Mesothelial cell of epicardium (in vitro differentiated cells): ENCODE data around the gene CES3. TPM values are rescaled to one million over a fixed set of nuclear protein-coding genes. Genes with fewer than 3 reads are reported as not detected.
"Not testable (repeated sequence)": the region's sequence is repeated elsewhere in the genome, so short reads cannot be mapped to it uniquely, and the experiment has no call there.

Experiments used
- DNase-seq, 2 experiments: peaks; one replicate each; pipeline ENCODE4 v3.0.0; 2021; ENCODE audit warnings: low spot score in 2 of 2; ENCODE audit not compliant: unreplicated experiment in 2 of 2
- H3K27ac Mint-ChIP-seq: 2 replicates; pipeline ENCODE4 v1.8.0; 2021; ENCODE audit warnings: mixed read lengths
- H3K27me3 Mint-ChIP-seq: 2 replicates; pipeline ENCODE4 v1.8.0; 2021; ENCODE audit warnings: low read depth, mixed read lengths
- H3K36me3 Mint-ChIP-seq: 2 replicates; pipeline ENCODE4 v1.8.0; 2021; ENCODE audit warnings: mixed read lengths
- H3K4me1 Mint-ChIP-seq: 2 replicates; pipeline ENCODE4 v1.8.0; 2021; ENCODE audit warnings: mixed read lengths
- H3K4me3 Mint-ChIP-seq: 2 replicates; pipeline ENCODE4 v1.8.0; 2021; ENCODE audit warnings: mild to moderate bottlenecking, moderate library complexity, mixed read lengths
- H3K9me3 Mint-ChIP-seq: 2 replicates; pipeline ENCODE4 v1.8.0; 2021; ENCODE audit warnings: mixed read lengths
- total RNA-seq: library from RNA; stranded (reverse); gene quantifications from 3 replicates; pipeline ENCODE4 v1.2.1, GENCODE V29; 2021
- TF ChIP-seq, protein P1 (sequence below): fragments of 200-600 bp; sonication (generic); IDR thresholded peaks from one replicate; pipeline ENCODE4 v1.5.0; 2021; ENCODE audit warnings: antibody characterized with exemption; ENCODE audit not compliant: unreplicated experiment

CES3 gene
- total RNA-seq, 1 donor from 2014 or later, result 5.1 TPM

DNA sequence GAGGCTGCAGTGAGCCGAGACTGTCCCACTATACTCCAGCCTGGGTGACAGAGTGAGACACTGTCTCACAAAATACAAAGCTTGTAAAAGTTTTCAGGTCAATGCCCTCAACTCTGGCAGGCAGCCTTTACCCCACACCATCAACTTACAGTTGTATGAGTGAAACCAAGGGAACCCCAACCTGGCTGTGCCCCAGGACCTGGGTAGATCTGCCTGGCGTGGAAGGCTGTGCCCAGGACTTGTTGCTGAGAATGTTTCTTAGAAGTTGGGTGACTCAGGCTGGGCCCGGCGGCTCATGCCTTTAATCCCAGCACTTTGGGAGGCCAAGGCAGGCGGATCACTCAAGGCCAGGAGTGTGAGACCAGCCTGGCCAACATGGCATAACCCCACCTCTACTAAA is 7.8 kb downstream of the CES3 start:
- Mint-ChIP-seq H3K36me3 (no peaks in the 10 kb centered on the region), H3K4me1 (no peaks in the 10 kb centered on the region), H3K9me3 (no peaks in the 10 kb centered on the region), H3K4me3 (no peak overlapping the region), H3K27me3 (peaks cover 24% of the 10 kb centered on the region), H3K27ac (no peak overlapping the region)
- DNase-seq, result no peak
- TF ChIP-seq, protein P1, sequence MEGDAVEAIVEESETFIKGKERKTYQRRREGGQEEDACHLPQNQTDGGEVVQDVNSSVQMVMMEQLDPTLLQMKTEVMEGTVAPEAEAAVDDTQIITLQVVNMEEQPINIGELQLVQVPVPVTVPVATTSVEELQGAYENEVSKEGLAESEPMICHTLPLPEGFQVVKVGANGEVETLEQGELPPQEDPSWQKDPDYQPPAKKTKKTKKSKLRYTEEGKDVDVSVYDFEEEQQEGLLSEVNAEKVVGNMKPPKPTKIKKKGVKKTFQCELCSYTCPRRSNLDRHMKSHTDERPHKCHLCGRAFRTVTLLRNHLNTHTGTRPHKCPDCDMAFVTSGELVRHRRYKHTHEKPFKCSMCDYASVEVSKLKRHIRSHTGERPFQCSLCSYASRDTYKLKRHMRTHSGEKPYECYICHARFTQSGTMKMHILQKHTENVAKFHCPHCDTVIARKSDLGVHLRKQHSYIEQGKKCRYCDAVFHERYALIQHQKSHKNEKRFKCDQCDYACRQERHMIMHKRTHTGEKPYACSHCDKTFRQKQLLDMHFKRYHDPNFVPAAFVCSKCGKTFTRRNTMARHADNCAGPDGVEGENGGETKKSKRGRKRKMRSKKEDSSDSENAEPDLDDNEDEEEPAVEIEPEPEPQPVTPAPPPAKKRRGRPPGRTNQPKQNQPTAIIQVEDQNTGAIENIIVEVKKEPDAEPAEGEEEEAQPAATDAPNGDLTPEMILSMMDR, result no peak

DNA sequence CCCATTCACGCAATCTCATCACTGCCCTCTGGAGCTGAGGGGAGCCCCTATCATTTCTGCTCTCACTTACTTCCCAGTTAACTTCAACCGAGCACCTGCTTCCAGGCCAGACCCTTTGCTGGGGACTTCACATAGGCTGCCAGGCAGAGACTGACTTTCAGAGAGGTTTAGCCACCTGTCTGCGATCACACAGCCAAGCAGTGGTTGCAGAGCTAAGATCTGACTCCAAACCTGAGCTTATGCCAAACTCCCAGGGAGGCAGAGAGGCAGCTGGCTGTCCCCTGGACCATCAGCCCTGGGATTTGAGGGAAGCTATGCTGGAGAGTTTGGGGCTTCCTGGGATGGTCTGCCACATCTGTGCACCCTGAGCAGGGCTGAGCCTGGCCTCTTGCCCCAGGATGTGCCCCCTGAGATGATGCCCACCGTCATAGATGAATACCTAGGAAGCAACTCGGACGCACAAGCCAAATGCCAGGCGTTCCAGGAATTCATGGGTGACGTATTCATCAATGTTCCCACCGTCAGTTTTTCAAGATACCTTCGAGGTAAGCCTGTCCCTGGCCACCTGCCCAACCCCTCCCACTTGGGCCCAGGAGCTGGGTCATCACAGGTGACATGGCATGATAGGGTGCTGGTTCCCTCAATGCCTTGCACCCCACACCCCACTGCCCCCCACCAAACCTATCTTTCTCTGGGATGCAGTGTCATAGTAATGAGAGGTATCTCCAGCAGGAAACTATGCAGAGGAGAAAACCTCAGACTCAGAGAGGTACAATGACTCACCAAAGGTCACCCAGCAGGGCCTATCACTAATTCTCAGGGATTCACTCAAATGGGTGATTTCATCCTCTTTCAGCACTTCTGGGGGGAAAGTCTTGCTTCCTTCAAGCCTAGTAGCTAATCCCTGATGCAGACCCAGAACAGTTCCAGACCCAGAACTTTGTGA is 10.0 kb downstream of the CES3 start:
- Mint-ChIP-seq H3K36me3 (no peaks in the 10 kb centered on the region), H3K4me3 (no peak overlapping the region), H3K9me3 (no peaks in the 10 kb centered on the region), H3K27me3 (peaks cover 12% of the 10 kb centered on the region), H3K4me1 (no peaks in the 10 kb centered on the region), H3K27ac (no peak overlapping the region)
- TF ChIP-seq, protein P1, result no peak
- no peak for DNase-seq

DNA sequence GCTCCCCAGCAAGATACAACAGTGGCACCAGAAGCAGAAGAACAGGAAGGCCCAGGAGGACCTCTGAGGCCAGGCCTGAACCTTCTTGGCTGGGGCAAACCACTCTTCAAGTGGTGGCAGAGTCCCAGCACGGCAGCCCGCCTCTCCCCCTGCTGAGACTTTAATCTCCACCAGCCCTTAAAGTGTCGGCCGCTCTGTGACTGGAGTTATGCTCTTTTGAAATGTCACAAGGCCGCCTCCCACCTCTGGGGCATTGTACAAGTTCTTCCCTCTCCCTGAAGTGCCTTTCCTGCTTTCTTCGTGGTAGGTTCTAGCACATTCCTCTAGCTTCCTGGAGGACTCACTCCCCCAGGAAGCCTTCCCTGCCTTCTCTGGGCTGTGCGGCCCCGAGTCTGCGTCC is 11.9 kb downstream of the CES3 start:
- no peaks in the 10 kb centered on the region for H3K4me1 Mint-ChIP-seq
- no peak overlapping the region for H3K27ac Mint-ChIP-seq
- no peak overlapping the region for H3K4me3 Mint-ChIP-seq
- no peak for DNase-seq
- H3K27me3 Mint-ChIP-seq, result peaks cover 5% of the 10 kb centered on the region
- no peaks in the 10 kb centered on the region for H3K9me3 Mint-ChIP-seq
- TF ChIP-seq, protein P1, result no peak
- H3K36me3 Mint-ChIP-seq, result no peaks in the 10 kb centered on the region

DNA sequence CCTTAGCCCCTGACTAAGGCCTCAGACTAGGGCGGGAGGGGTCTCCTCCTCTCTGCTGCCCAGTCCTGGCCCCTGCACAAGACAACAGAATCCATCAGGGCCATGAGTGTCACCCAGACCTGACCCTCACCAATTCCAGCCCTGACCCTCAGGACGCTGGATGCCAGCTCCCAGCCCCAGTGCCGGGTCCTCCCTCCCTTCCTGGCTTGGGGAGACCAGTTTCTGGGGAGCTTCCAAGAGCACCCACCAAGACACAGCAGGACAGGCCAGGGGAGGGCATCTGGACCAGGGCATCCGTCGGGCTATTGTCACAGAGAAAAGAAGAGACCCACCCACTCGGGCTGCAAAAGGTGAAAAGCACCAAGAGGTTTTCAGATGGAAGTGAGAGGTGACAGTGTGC is 12.7 kb downstream of the CES3 start:
- peaks cover 5% of the 10 kb centered on the region for H3K27me3 Mint-ChIP-seq
- H3K4me3 Mint-ChIP-seq, result no peak overlapping the region
- H3K9me3 Mint-ChIP-seq, result no peaks in the 10 kb centered on the region
- TF ChIP-seq, protein P1, result no peak
- no peaks in the 10 kb centered on the region for H3K36me3 Mint-ChIP-seq
- no peaks in the 10 kb centered on the region for H3K4me1 Mint-ChIP-seq
- no peak overlapping the region for H3K27ac Mint-ChIP-seq
- no peak for DNase-seq

DNA sequence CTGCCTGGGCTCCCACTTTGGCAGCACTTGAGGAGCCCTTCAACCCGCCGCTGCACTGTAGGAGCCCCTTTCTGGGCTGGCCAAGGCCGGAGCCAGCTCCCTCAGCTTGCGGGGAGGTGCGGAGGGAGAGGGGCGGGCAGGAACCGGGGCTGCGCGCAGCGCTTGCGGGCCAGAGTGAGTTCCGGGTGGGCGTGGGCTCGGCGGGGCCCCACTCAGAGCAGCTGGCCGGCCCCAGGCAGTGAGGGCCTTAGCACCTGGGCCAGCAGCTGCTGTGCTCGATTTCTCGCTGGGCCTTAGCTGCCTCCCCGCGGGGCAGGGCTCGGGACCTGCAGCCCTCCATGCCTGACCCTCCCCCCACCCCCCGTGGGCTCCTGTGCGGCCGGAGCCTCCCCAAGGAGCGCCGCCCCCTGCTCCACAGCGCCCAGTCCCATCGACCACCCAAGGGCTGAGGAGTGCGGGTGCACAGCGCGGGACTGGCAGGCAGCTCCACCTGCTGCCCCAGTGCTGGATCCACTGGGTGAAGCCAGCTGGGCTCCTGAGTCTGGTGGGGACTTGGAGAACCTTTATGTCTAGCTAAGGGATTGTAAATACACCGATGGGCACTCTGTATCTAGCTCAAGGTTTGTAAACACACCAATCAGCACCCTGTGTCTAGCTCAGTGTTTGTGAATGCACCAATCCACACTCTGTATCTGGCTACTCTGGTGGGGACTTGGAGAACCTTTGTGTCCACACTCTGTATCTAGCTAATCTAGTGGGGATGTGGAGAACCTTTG is 13.3 kb downstream of the CES3 start:
- not testable (repeated sequence) for DNase-seq, H3K27me3 Mint-ChIP-seq, H3K36me3 Mint-ChIP-seq, H3K9me3 Mint-ChIP-seq, H3K27ac Mint-ChIP-seq, H3K4me3 Mint-ChIP-seq, H3K4me1 Mint-ChIP-seq

DNA sequence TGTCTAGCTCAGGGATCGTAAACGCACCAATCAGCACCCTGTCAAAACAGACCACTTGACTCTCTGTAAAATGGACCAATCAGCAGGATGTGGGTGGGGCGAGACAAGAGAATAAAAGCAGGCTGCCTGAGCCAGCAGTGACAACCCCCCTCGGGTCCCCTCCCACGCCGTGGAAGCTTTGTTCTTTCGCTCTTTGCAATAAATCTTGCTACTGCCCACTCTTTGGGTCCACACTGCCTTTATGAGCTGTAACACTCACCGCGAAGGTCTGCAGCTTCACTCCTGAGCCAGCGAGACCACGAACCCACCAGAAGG is 13.8 kb downstream of the CES3 start:
- not testable (repeated sequence) for H3K36me3 Mint-ChIP-seq, H3K9me3 Mint-ChIP-seq, H3K4me1 Mint-ChIP-seq, DNase-seq, H3K4me3 Mint-ChIP-seq, H3K27me3 Mint-ChIP-seq, H3K27ac Mint-ChIP-seq
